Neuronal stem cell (in vitro differentiated cells): ENCODE data around the gene SLC35G6.

Experiments used
- DNase-seq: peaks from one replicate; pipeline ENCODE4 v3.0.0-alpha.2; 2013; ENCODE audit warnings: low spot score
- H2AFZ ChIP-seq: one replicate; pipeline ENCODE4 v1.6.1; 2013; ENCODE audit warnings: mild to moderate bottlenecking, low read length, inconsistent platforms
- H2AK5ac ChIP-seq: 2 replicates; pipeline ENCODE4 v1.6.1; 2013; ENCODE audit warnings: low read depth, mild to moderate bottlenecking, inconsistent platforms, low read length, moderate library complexity, mixed read lengths
- H2BK120ac ChIP-seq: 2 replicates; pipeline ENCODE4 v1.6.1; 2013; ENCODE audit warnings: low read depth, mild to moderate bottlenecking, inconsistent platforms, low read length, moderate library complexity, mixed read lengths
- H2BK12ac ChIP-seq: one replicate; pipeline ENCODE4 v1.6.1; 2013; ENCODE audit warnings: low read length, inconsistent platforms
- H2BK15ac ChIP-seq: 2 replicates; pipeline ENCODE4 v1.6.1; 2013; ENCODE audit warnings: mild to moderate bottlenecking, low read length, inconsistent platforms, mixed read lengths
- H2BK5ac ChIP-seq: one replicate; pipeline ENCODE4 v1.6.1; 2013; ENCODE audit warnings: inconsistent platforms, mild to moderate bottlenecking, low read length, moderate library complexity
- H3K14ac ChIP-seq: one replicate; pipeline ENCODE4 v1.6.1; 2013; ENCODE audit warnings: low read length, inconsistent platforms
- H3K18ac ChIP-seq: 2 replicates; pipeline ENCODE4 v1.6.1; 2013; ENCODE audit warnings: low read length, inconsistent platforms
- H3K23ac ChIP-seq: 2 replicates; pipeline ENCODE4 v1.6.1; 2013; ENCODE audit warnings: low read depth, mild to moderate bottlenecking, mixed read lengths, low read length, inconsistent platforms; ENCODE audit not compliant: poor library complexity
- H3K27ac ChIP-seq: replicated peaks from 3 replicates; pipeline ENCODE4 v1.5.1; 2013; ENCODE audit warnings: low read length, inconsistent platforms
- H3K27me3 ChIP-seq, 3 experiments: 2 replicates each; pipeline ENCODE4 v1.6.1; 2013; ENCODE audit warnings: low read length in 3 of 3, mild to moderate bottlenecking in 2 of 3, inconsistent platforms in 1 of 3, low read depth in 1 of 3, mixed read lengths in 1 of 3, moderate library complexity in 1 of 3; ENCODE audit not compliant: control insufficient read depth in 3 of 3, insufficient read depth in 3 of 3
- H3K36me3 ChIP-seq, 2 donors: replicated peaks in 1 of 2; 2 replicates each; pipeline ENCODE4 v1.6.1; 2013; ENCODE audit warnings: low read length in 2 of 2; ENCODE audit not compliant: control insufficient read depth in 2 of 2, insufficient read depth in 2 of 2
- H3K4ac ChIP-seq: 2 replicates; pipeline ENCODE4 v1.6.1; 2013; ENCODE audit warnings: inconsistent platforms, mild to moderate bottlenecking, low read length, moderate library complexity
- H3K4me1 ChIP-seq, 2 donors: 1 replicate in 1 of 2; 2 replicates in 1 of 2; pipeline ENCODE4 v1.6.1; 2013; ENCODE audit warnings: low read length in 2 of 2, low read depth in 1 of 2; ENCODE audit not compliant: control insufficient read depth in 2 of 2, insufficient read depth in 1 of 2
- H3K4me2 ChIP-seq: one replicate; pipeline ENCODE4 v1.6.1; 2013; ENCODE audit warnings: mild to moderate bottlenecking, low read length, inconsistent platforms; ENCODE audit not compliant: insufficient read depth, poor library complexity, severe bottlenecking
- H3K4me3 ChIP-seq, 2 donors: 2 replicates each; pipeline ENCODE4 v1.5.1; 2013; ENCODE audit warnings: low read length in 2 of 2, mild to moderate bottlenecking in 2 of 2, inconsistent platforms in 1 of 2, moderate library complexity in 1 of 2
- H3K79me1 ChIP-seq: one replicate; pipeline ENCODE4 v1.6.1; 2013; ENCODE audit warnings: low read depth, mild to moderate bottlenecking, inconsistent platforms, low read length, moderate library complexity
- H3K9ac ChIP-seq: one replicate; pipeline ENCODE4 v1.6.1; 2013; ENCODE audit warnings: mild to moderate bottlenecking, low read depth, low read length, inconsistent platforms; ENCODE audit not compliant: poor library complexity
- H3K9me3 ChIP-seq, 2 donors: replicated peaks in 1 of 2; 2 replicates each; pipeline versions ENCODE3 to v1.6.1; 2013; ENCODE audit warnings: low read length in 2 of 2, mild to moderate bottlenecking in 2 of 2, inconsistent platforms in 1 of 2, low read depth in 1 of 2, mixed read lengths in 1 of 2, moderate library complexity in 1 of 2; ENCODE audit not compliant: control insufficient read depth in 2 of 2, insufficient read depth in 1 of 2
- H4K8ac ChIP-seq: one replicate; pipeline ENCODE4 v1.6.1; 2013; ENCODE audit warnings: low read depth, mild to moderate bottlenecking, inconsistent platforms, low read length, moderate library complexity
- H4K91ac ChIP-seq: one replicate; pipeline ENCODE4 v1.6.1; 2013; ENCODE audit warnings: low read length, low read depth, mild to moderate bottlenecking, inconsistent platforms; ENCODE audit not compliant: poor library complexity
- WGBS, 2 donors: extraction: QIAGEN DNeasy Blood & Tissue Kit; methylation state at CpG; one replicate each; pipeline ENCODE4 v1.1.7; 2013; ENCODE audit warnings: missing lambda C conversion rate in 2 of 2, mixed read lengths in 1 of 2; ENCODE audit not compliant: insufficient read length in 2 of 2, insufficient replicate concordance in 1 of 2; ENCODE audit errors: extremely low coverage in 2 of 2; 5-methylcytosine and 5-hydroxymethylcytosine counted together

SLC35G6 gene

GRCh38 chr17:7530023-7530900 lies 49.0 kb downstream of the SLC35G6 start:
- Histone ChIP-seq H3K27me3 (no peaks in the 10 kb centered on the region), H2BK12ac (no peak overlapping the region), H3K4me3 (no peak overlapping the region), H3K4me1 (no peaks in the 10 kb centered on the region), H3K36me3 (no peaks in the 10 kb centered on the region), H3K79me1 (no peaks in the 10 kb centered on the region), H3K23ac (no peak overlapping the region), H2BK120ac (no peak overlapping the region), H3K18ac (no peak overlapping the region), H3K9me3 (no peaks in the 10 kb centered on the region), H2AFZ (no peak overlapping the region), H4K8ac (no peak overlapping the region), H2AK5ac (no peak overlapping the region), H2BK15ac (no peak overlapping the region), H3K4me2 (no peak overlapping the region), H2BK5ac (no peak overlapping the region), H4K91ac (no peak overlapping the region), H3K14ac (no peak overlapping the region), H3K4ac (no peak overlapping the region), H3K27ac (no peak overlapping the region), H3K9ac (no peak overlapping the region)
- WGBS, 2 donors = no CpG with 5 or more reads among the region's 6 CpGs
- DNase-seq = no peak
